Uterus (tissue), 4 donors: ENCODE data around the gene ADARB2. TPM values are rescaled to one million over a fixed set of nuclear protein-coding genes. Genes with fewer than 3 reads are reported as not detected.

Experiments used
- DNase-seq, 2 donors: peaks; one replicate each; pipeline ENCODE4 v3.0.0-alpha.2; 2019 to 2020
- H3K27ac ChIP-seq, 2 donors: fragments of 200-600 bp; sonication (generic); 1 replicate in 1 of 2; 2 replicates in 1 of 2; pipeline ENCODE4 v1.5.1; 2016 to 2018
- H3K27me3 ChIP-seq, 2 donors: fragments of 200-600 bp; sonication (generic); one replicate each; pipeline ENCODE4 v1.5.1; 2018 to 2019; ENCODE audit warnings: control low read depth in 1 of 2
- H3K36me3 ChIP-seq, 2 donors: fragments of 200-600 bp; sonication (generic); one replicate each; pipeline ENCODE4 v1.5.1; 2019; ENCODE audit warnings: control low read depth in 1 of 2
- H3K4me1 ChIP-seq, 2 donors: fragments of 200-600 bp; sonication (generic); one replicate each; pipeline ENCODE4 v1.5.1; 2018 to 2019; ENCODE audit warnings: control low read depth in 1 of 2
- H3K4me3 ChIP-seq, 2 donors: fragments of 200-600 bp; sonication (generic); 1 replicate in 1 of 2; 2 replicates in 1 of 2; pipeline ENCODE4 v1.5.1; 2018 to 2019; ENCODE audit warnings: mild to moderate bottlenecking in 1 of 2
- H3K9me3 ChIP-seq, 2 donors: fragments of 200-600 bp; sonication (generic); one replicate each; pipeline ENCODE4 v1.5.1; 2019; ENCODE audit warnings: control low read depth in 1 of 2
- CTCF ChIP-seq, 4 experiments: fragments of 200-600 bp in 2 of 4; fragments of 450-650 bp in 2 of 4; sonication (generic) in 2 of 4; IDR thresholded peaks; one replicate each; pipeline ENCODE4 v1.5.1; 2016 to 2019; ENCODE audit warnings: antibody characterized with exemption in 4 of 4, mild to moderate bottlenecking in 2 of 4, moderate library complexity in 1 of 4
- POLR2A ChIP-seq, 2 donors: fragments of 450-650 bp; IDR thresholded peaks; one replicate each; pipeline ENCODE4 v1.6.1; 2016; ENCODE audit warnings: antibody characterized with exemption in 2 of 2, mild to moderate bottlenecking in 1 of 2, moderate library complexity in 1 of 2
- intact Hi-C: fragments of 100-400 bp; cut with DNase I; formaldehyde crosslinking; loops from one replicate; pipeline ENCODE4 v1.15.1; 2023; ENCODE audit warnings: low total_unique reads
- total RNA-seq, 4 donors: library from RNA; depleted of rRNA in 3 of 4; stranded (reverse); fragments of >200 nt in 3 of 4; gene quantifications; one replicate each; pipeline versions ENCODE4 v1.1.0 to v1.2.4, GENCODE V29; 2014 to 2023
- donor health status: DM: yes; HTN: yes; CAD: no.

Gene ADARB2
- total RNA-seq, 4 donors from 2014 or later, result 0.76 to 2.6 (median 2.0) TPM; not detected in 1

GRCh38 chr10:1128649-1129048 is 608.7 kb downstream of the ADARB2 start:
- H3K9me3 ChIP-seq, result no peaks in the 10 kb centered on the region
- no peaks in the 10 kb centered on the region for H3K27me3 ChIP-seq
- H3K4me3 ChIP-seq, result no peak overlapping the region
- intact Hi-C loops, result no loop called here
- TF ChIP-seq POLR2A (IDR thresholded peaks at IDR 0.05) (no peak), CTCF (IDR thresholded peaks at IDR 0.05) (no peak)
- no peak overlapping the region for H3K27ac ChIP-seq
- no peaks in the 10 kb centered on the region for H3K36me3 ChIP-seq
- DNase-seq, result no peak
- H3K4me1 ChIP-seq, result no peaks in the 10 kb centered on the region

GRCh38 chr10:1128115-1128514 is 609.2 kb downstream of the ADARB2 start:
- no peaks in the 10 kb centered on the region for H3K36me3 ChIP-seq
- intact Hi-C loops, result no loop called here
- H3K27me3 ChIP-seq, result no peaks in the 10 kb centered on the region
- no peaks in the 10 kb centered on the region for H3K4me1 ChIP-seq
- no peak overlapping the region for H3K27ac ChIP-seq
- no peak for TF ChIP-seq CTCF (IDR thresholded peaks at IDR 0.05)
- no peak for TF ChIP-seq POLR2A (IDR thresholded peaks at IDR 0.05)
- H3K4me3 ChIP-seq, result no peak overlapping the region
- no peak for DNase-seq
- no peaks in the 10 kb centered on the region for H3K9me3 ChIP-seq

DNA sequence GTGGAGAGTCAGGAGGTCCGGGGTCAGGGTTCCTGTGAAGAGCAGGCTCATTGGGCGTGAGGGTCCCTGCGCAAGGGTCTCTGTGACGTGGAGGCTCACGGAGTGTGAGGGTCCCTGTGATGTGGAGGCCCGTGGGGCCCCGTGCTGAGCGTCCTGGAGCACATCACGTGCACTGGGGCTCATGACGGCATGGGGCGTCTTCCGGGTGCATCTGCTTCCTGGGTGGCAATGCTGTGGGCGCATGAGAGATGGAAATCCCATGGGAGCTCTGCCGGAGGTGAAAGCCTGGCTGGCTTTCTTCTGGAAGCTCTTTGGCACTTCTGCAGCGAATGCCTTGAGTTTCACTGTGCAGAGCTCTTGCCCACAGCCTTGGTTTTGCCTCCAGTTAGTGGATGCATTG is 609.7 kb downstream of the ADARB2 start:
- intact Hi-C loops, result no loop called here
- TF ChIP-seq POLR2A (IDR thresholded peaks at IDR 0.05) (no peak), CTCF (IDR thresholded peaks at IDR 0.05) (no peak)
- H3K36me3 ChIP-seq, result no peaks in the 10 kb centered on the region

More for the DNA sequence above, 609.7 kb downstream of the ADARB2 start:
- no peaks in the 10 kb centered on the region for H3K4me1 ChIP-seq
- H3K9me3 ChIP-seq, result no peaks in the 10 kb centered on the region
- H3K4me3 ChIP-seq, result no peak overlapping the region
- no peaks in the 10 kb centered on the region for H3K27me3 ChIP-seq
- H3K27ac ChIP-seq, result no peak overlapping the region
- no peak for DNase-seq
